GM12873 (cell line): ENCODE data around the gene POLD3.

Experiments used
- CTCF ChIP-seq: IDR thresholded peaks from 2 replicates; pipeline ENCODE4 v1.5.1; 2012; ENCODE audit warnings: low read depth, mild to moderate bottlenecking, moderate library complexity, low read length, control low read depth; ENCODE audit not compliant: insufficient read depth; ENCODE audit errors: missing control alignments

The POLD3 gene

DNA sequence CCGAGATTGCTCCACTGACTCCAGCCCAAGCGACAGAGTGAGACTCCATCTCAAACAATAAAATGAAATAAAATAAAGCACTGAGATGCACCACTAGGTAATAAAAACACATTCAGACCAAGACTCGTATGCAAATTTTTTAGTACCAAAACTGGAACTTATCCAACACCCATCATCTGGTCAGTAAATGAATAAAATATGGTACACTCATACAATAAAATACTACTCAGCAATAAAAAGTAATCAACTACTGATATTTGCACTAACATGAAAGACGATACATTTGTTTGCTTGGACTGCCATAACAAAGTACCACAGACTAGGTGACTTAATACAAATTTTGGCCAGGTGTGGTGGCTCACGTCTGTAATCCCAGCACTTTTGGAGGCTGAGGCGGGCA is 17.8 kb upstream of the POLD3 start:
- no peak for TF ChIP-seq CTCF

- TF ChIP-seq CTCF: no peak
These were observed 16.4 kb upstream of the POLD3 start for GRCh38 chr11:74575999-74576398.

GRCh38 chr11:74577181-74577580 is 15.2 kb upstream of the POLD3 start:
- no peak for TF ChIP-seq CTCF

DNA sequence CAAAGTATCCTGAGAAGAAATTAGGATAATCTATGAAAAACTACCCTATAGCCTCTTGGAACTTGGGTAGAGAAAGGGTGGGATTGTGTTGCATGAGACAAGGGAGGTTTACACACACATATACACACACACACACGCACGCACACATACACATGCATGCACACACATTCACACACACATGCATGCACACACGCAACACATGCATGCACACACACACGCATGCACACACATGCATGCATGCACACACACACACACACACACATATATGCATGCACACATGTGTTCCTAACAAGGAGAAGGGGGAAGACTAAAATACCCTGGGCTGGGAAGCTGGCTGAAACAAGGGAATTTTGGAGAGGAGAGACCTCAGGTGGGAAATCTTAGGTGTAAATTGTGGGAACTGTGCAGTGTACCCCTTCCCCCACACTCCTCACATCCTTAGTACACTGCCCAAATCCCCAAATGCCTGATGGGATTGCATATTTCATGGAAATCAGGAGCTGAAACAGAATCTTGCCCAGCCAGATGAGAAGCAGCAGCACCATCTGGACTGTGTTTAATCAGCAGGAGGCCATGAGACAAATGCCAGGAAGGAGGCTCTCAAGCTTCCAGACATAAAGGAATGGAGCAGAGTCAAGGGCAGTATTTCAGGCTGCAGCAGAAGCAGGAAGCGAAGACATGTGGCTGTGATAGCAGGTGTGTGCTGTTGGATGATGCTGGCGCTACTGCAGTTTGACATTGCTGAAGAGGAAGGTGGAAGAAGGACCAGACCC is 14.6 kb upstream of the POLD3 start:
- TF ChIP-seq CTCF: no peak

DNA sequence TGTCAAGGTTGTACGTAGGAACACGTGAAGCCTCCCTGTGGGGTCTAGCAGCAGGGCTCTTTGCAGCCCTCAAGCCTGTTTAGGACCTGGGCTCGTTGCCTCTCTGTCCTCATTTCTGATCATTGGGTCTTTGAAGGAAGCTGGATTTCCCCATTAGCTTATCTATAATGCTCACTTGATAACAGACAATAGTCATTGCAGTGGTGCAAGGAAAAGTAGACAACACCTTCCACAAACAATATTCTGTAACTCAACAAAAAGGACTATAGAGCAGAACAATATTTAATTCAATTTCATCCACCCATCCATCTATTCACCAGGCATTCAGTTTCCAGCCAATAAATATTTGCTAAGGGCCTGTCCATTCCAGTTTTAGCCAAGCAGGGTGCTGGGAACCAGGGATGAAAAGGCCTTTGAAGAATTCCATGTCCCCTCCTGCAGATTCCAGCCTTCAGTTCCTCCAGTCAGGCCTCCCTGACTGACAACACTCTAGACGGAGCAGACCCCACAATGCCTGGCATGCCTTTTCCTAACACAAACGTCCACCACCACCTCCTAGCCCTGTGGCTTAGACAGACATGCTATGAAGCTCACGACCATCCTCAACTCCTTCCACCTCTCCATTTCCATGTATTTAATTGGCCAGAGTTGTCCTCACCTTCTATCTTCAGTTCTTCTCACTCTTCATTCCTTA is 12.7 kb upstream of the POLD3 start:
- TF ChIP-seq CTCF: no peak

DNA sequence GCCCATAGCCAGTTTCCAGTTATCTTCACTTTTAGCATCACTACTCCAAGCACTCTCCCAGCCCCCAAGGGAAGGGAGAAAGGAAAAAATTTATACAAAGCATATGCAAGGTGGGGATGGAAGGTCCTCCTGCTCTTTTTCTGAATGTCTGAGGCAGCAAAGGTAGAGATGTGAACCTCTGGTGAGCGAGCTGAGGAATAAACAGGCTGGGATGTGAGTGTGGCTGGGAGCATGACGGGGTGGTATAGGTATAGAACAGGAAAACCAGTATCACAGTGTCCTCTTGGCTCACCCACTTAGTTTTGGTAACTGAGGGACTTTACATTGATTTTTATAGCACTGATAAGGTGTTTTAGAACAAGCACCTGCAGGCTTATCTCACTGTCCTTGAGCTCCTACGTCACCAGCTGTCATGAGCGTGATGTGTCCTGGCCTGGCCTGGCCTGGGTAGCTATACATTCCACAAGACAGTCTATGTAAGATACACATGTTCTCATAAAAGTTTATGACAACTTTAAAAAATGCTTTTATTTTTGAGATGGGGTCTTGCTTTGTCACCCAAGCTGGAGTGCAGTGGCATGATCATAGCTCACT is 10.3 kb upstream of the POLD3 start:
- no peak for TF ChIP-seq CTCF

GRCh38 chr11:74583024-74583624 is 9.3 kb upstream of the POLD3 start:
- no peak for TF ChIP-seq CTCF
